Upper lobe of left lung (tissue), 4 donors: ENCODE measurements around the gene GNG11.

ENCODE experiments used
- CTCF ChIP-seq, 6 experiments: fragments of 450-650 bp in 4 of 6; fragments of 200-600 bp in 2 of 6; sonication (generic) in 2 of 6; IDR thresholded peaks; one replicate each; pipeline ENCODE4 v1.5.1; 2016 to 2019; ENCODE audit warnings: antibody characterized with exemption in 6 of 6
- EP300 ChIP-seq, 4 donors: sonication (generic); formaldehyde crosslinking; IDR thresholded peaks; one replicate each; pipeline ENCODE4 v1.5.1; 2017; ENCODE audit warnings: antibody characterized with exemption in 4 of 4, control low read depth in 2 of 4
- POLR2A ChIP-seq, 4 donors: fragments of 450-650 bp; IDR thresholded peaks; one replicate each; pipeline ENCODE4 v1.5.1; 2016 to 2017; ENCODE audit warnings: antibody characterized with exemption in 4 of 4, mild to moderate bottlenecking in 2 of 4
- POLR2AphosphoS5 ChIP-seq, 2 donors: sonication (generic); formaldehyde crosslinking; IDR thresholded peaks; one replicate each; pipeline ENCODE4 v1.5.1; 2017; ENCODE audit warnings: antibody characterized with exemption in 2 of 2

GRCh38 chr7:93945083-93945482, 23.5 kb downstream of the GNG11 start:
- TF ChIP-seq CTCF (IDR thresholded peaks at IDR 0.05) (no peak), POLR2AphosphoS5 (IDR thresholded peaks at IDR 0.05) (no peak), EP300 (IDR thresholded peaks at IDR 0.05) (no peak), POLR2A (IDR thresholded peaks at IDR 0.05) (no peak)
